Embryonic facial prominence (tissue), 1 donor: Measurements from ENCODE around the gene AASDH.
A peak's percentile ranks its signal among the peaks of the same experiment; 100 is the strongest.

Experiments used
- DNase-seq: peaks from one replicate; pipeline ENCODE4 v3.0.0-alpha.2; 2016; ENCODE audit errors: extremely low spot score

Gene AASDH

GRCh38 chr4:56387023-56388001 is at the start of gene AASDH:
TSS of gene AASDH (minus strand) at chr4:56387491. CDS start at chr4:56384299, 3,192 bp downstream.
- DNase-seq, result peak; percentile 92

- peak; percentile 93 for DNase-seq
Observed at GRCh38 chr4:56435140-56435926, 48.0 kb upstream of the AASDH start, which contains the start of gene PPAT. TSS of gene PPAT (minus strand) at chr4:56435615. CDS start at chr4:56435477, 138 bp downstream.

GRCh38 chr4:56434599-56435139 is 47.4 kb upstream of the AASDH start:
- DNase-seq, result peak; percentile 20

GRCh38 chr4:56433280-56433679 is 46.0 kb upstream of the AASDH start:
- DNase-seq, result no peak

- no peak for DNase-seq
Observed at GRCh38 chr4:56430203-56430602, 42.9 kb upstream of the AASDH start.

- no peak for DNase-seq
Observed at GRCh38 chr4:56427179-56427578, 39.9 kb upstream of the AASDH start.

- DNase-seq, result no peak
Observed at GRCh38 chr4:56426273-56426672, 39.0 kb upstream of the AASDH start.

GRCh38 chr4:56425518-56425917 is 38.2 kb upstream of the AASDH start:
- no peak for DNase-seq

- no peak for DNase-seq
Observed at GRCh38 chr4:56424697-56425514, 37.6 kb upstream of the AASDH start.

- DNase-seq, result no peak
Observed at GRCh38 chr4:56424176-56424575, 36.9 kb upstream of the AASDH start.

GRCh38 chr4:56417396-56417795 is 30.1 kb upstream of the AASDH start:
- no peak for DNase-seq

- no peak for DNase-seq
Observed at GRCh38 chr4:56416349-56416748, 29.1 kb upstream of the AASDH start.

GRCh38 chr4:56414135-56414670 is 26.9 kb upstream of the AASDH start:
- no peak for DNase-seq

- DNase-seq, result peak; percentile 95
Observed at GRCh38 chr4:56410247-56411062, 23.2 kb upstream of the AASDH start.

- DNase-seq, result no peak
Observed at GRCh38 chr4:56409511-56410090, 22.3 kb upstream of the AASDH start.

- no peak for DNase-seq
Observed at GRCh38 chr4:56408978-56409377, 21.7 kb upstream of the AASDH start.

- DNase-seq, result no peak
Observed at GRCh38 chr4:56406151-56406550, 18.9 kb upstream of the AASDH start.

- no peak for DNase-seq
Observed at GRCh38 chr4:56405016-56405415, 17.7 kb upstream of the AASDH start.

- DNase-seq, result no peak
Observed at GRCh38 chr4:56400560-56400959, 13.3 kb upstream of the AASDH start.

- no peak for DNase-seq
Observed at GRCh38 chr4:56391270-56391669, 4.0 kb upstream of the AASDH start.
